Activated T-helper 1 cell treated with Interleukin-2 at 50 U/mL for 16 hours (primary cell): ENCODE data around the gene CREB5.

ENCODE experiments used
- DNase-seq: peaks from one replicate; pipeline ENCODE4 v3.0.0-alpha.2; 2020; ENCODE audit warnings: low read depth

CREB5 gene

DNA sequence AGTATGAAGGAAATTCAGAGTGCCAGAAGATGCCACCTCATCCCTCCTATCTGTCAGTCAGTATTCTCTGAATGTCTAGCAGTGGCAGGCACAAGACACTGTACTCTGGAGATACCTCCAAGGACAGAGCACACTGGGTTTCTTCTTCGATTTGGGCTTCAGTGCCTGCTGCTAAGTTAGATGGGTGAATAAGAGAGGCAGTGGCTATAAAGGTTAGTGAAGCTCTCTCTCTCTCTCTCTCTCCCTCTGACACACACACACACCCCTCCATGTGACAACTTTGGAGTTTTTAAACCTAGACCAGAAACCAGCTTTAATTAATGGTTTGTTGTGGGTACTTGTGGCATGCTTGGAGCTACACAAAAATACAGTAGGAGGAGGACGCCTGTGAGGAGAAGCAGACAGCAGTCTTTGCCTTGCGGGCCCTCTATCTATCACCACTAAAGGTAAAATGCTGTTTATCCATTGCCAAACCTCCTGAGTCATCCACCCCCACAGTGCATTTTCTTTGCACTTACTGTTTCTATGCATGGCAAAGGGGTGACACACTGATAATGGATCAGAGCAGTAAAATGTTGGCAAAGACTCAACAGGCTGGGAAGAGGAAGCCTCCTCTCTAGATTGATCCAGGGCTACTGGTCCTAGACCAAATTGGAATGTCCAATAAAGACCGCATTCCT, 443.4 kb downstream of the CREB5 start:
- DNase-seq: no peak

DNA sequence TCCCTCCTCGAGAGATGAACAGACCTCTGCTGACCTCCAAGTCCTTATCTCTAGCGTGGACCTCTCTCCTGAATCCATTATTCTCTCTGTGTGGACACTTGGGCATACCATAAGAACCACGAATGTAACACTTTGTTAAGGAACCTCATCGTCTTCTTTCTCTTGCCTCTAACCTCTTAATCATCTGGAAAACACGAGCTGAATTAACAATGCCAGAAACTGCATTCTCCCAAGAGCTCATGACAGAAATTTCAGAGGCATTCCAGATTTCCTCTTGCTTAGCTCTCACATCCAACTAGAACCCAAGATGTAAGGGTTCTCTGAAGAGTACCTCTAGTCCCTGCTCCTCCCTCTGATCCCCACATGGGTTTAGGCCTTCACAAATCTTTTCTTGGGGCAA, 444.3 kb downstream of the CREB5 start:
- DNase-seq: no peak

DNA sequence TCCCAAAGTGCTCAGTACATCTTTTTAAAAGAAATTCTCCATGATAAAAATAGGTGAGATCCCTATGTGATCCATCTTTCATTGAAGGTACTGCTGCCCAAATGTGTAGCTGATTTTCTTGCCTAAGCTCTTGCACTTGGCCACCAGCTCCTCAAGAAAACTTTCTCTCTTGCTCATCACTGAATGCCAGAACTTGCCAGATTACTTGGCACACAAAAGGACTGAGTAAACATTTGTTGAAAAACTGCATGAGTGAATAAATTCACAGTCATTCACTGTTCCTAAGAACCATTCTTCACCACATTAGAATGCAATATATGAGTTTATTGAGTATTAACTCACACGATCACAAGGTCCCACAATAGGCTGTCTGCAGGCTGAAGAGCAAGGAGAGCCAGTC, 445.9 kb downstream of the CREB5 start:
- DNase-seq: no peak

DNA sequence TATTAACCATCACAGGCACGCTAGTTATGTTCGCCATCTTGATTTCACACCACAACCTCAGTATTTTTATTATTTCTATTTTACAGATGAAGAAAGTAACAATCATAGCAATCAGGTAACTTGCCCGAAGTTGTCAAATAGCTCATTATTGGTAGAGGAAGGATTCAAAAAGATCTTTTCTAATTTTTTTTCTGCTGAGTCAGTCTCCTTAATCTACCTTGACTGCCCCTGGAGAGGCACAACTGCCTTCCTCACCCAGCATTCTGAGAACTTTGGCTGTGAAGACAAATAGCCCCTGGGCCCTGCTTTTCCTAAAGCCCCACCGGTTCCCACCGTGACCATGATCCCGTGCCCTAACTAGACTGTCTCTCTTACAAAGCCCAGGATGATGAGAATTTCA, 446.6 kb downstream of the CREB5 start:
- no peak for DNase-seq

DNA sequence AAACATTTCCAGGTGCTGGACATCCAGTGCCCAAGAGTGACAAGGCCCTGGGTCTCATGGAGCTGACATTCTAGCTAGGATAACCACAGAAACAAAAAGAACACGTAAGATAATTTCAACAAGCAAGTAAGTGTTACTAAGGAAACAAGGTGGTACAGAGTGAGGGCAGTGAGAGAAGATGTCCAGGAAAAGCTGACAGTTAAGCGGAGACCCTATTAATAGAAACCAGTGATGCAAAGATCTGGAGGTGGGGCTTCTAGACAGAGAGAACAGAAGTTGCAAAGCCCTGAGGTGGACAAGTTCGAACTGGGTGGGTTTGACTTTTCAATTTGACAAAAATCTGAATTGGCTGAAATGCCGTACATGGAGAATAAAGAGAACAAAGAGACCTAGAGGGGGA, 449.5 kb downstream of the CREB5 start:
- DNase-seq: no peak

DNA sequence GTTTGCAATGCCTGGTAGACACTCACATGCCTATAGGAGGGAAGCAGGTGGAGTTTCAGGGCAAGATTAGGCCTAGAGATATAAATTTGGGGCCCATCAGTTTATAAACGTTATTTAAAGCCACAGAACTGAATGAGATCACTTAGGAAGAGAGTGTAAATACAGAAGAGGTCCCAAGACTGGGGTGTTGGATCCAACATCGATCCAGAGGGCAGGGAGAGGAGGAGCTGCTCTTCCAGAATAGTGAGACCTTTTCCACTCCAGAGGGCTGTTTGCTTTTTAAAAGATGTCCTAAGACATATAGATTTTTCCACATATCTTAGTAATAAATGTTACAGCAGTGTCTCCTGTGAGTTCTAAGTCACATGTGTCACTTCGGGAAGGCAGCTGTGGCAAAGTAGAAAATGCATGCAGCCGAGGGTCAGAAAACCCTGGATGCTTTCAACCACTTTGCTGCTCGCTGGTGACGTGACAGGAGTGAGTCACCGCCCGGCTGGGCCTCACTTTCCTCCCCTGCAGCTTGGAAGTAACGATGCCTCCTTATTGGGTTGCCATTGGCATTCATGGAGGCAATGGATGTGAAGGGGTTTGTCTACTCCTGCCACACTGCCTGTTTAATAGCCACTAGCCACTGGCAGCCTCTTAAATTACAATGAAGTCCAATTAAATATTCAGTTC, 450.4 kb downstream of the CREB5 start:
- no peak for DNase-seq

DNA sequence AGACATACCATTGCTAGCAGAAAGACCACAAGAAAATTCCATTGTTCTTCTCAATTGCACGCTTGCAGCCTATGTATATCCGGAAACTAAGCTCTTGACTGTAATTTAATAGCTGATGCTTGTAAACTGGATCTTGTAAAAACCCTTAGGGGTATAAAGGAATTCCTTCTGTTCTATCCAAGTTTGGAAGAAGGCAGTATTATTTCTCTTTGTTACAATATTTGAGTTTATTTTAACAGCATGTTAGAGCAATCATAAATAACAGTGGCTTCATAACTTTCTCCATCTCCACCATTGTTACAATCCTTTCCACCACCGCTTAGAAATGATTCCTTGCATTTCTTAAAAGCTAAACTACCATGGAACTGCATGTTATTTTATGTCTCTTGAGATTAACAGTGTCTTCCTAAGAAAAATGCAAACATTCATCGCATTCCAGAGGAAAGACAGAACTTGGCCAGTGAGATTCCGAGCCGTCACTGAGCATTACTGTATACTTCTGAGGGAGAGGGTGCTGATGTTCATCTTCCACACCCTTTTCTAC, 453.4 kb downstream of the CREB5 start:
- DNase-seq: no peak

DNA sequence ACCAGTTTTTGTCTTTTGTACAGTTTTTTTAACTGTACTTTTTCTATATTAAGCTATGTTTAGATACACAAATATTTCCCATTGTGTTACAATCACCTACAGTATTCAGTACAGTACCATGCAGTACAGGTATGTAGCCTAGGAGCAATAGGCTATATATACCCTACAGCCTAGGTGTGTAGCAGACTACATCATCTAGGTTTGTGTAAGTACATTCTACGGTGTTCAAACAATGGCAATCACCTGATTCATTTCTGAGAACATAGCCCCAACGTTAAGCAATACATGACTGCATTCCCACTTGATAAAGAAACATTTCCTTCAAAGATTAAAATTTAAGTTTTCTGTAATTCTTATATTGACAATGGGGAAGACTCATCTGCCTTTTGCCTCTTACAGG, 456.4 kb downstream of the CREB5 start:
- no peak for DNase-seq

DNA sequence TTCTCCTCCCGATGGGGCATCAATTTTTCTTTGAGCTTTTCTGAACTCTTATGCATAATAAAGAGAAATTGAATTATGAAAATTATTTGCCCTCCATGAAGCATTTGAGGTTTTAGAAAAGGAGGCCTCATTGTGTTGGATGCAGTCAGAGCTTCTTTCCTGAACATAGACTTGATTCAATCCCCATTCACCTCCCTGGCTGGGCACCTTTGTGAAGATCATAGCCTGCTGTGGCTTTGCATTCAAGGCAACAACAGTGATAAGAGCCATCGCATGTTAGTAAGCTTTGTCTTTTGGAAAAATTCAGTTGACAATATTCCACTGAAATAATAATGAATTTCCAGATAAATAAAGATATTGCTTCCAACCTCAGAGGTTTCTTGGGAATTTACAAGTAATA, 458.8 kb downstream of the CREB5 start:
- DNase-seq: no peak

DNA sequence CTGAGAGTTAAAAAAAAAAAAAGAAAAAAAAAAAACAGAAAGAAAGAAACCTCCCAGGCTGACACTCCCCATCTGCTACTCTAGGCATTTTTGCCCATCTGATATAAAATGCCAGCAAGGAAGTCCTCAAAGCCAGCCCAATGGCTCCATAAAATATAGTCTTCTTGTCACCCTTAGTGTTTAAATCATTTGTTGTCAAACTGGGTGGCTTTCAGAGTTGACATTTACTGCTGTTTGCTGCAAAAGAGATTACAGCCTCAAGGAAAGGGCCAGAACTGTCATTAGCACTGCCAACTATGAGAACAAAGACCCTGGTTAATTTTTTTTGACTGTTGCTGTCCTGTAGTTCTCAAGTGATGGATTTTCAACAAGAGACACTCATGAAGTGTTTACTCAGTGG, 459.3 kb downstream of the CREB5 start:
- no peak for DNase-seq

DNA sequence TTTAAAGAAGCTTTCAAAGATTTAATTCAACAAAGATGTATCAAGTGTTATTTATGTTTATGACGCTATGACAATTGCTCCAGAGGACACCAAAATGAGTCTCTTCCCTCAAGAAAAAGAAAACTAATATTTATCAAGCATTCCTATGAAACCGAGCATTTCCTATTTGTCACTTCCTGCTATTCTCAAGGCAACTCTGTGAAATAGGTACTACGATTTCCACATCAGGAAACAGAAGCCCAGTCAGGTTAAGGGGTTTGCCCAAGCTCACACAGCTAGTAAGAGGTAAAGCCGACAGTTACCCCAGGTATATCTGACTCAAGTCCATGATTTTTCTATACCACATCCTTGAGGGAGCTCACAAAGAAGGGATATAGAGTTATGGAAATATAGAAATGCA, 459.9 kb downstream of the CREB5 start:
- no peak for DNase-seq

DNA sequence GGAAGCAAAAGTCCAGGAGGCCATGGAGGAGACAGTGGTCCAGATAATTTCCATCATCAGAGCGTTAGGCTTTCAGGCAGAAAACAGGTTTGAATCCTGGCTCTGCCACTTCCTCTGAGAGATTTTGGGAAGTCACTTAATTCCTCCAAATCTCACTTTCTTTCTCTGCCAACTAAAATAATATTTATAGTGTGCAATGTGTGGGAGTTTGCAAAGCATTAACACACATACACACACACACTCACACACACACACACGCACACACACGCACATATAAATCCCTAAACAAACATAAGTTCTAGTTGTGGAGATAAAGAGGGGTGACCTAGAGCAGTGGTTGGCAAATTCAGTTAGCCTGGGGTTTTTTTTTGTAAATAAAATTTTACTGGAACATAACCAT, 461.0 kb downstream of the CREB5 start:
- no peak for DNase-seq

DNA sequence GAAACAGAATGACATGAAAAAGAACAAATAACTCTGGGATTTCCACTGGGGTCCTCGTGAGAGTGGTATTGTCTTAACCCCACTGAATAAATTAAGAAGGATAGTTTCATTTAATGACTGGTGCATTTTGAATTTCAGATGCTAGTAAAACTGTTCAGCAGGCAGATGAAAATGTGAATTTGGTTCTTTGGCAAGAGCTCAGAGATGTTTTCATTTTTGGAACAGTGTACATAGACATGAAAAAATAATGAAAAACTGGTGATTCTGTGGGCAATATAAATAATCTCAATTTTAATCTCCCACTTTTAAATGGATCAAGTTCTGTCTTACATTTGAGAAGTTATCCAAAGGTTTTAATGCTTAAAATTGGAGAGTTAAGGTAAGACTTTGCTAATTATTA, 461.7 kb downstream of the CREB5 start:
- no peak for DNase-seq
